ENCODE data around the gene LAGE3.
"Not testable (repeated sequence)": the region's sequence is repeated elsewhere in the genome, so short reads cannot be mapped to it uniquely, and the experiment has no call there.

LAGE3 gene

DNA sequence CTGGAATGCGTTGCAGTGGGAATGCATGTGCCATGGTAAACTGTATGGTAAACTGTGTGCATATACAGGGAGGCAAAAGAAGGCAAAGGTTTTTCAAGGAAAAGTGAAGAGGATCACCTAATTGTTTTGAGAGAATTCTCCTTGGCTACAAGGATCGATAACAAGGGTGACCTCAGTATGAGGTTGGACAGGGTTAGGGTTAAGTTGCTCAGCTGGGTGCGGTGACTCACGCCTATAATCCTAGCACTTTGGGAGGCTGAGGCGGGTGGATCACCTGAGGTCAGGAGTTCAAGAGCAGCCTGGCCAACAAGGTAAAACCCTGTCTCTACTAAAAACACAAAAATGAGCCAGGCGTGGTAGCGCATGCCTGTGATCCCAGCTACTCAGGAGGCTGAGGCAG lies 22.3 kb upstream of the LAGE3 start:
- DNase-seq = not testable (repeated sequence)

- not testable (repeated sequence) for DNase-seq
Measured at GRCh38 chrX:154496591-154497137, 17.6 kb upstream of the LAGE3 start.

- no peak for DNase-seq
Measured at GRCh38 chrX:154495472-154495922, 16.4 kb upstream of the LAGE3 start.

DNA sequence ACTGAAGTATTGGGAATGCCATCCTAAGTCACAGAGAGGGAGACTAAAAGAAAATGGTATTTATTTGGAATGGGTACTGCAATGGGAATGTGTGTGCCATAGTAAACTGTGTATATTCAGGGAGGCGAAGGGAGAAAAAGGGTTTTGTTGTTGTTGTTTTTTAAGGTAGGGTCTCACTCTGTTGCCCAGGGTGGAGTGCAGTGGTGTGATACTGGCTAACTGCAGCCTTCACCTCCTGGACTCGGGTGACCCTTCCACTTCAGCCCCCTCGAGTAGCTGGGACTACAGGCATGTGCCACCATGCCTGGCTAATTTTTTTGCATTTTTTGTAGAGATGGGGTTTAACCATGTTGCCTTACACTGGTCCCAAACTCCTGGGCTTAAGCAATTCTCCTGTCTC lies 15.6 kb upstream of the LAGE3 start:
- no peak for DNase-seq

GRCh38 chrX:154490414-154491083 lies 11.5 kb upstream of the LAGE3 start, which contains the start of gene SLC10A3:
TSS of gene SLC10A3 (minus strand) at chrX:154490629. CDS start at chrX:154488940, 1,689 bp downstream.
- peak; percentile 95 for DNase-seq

DNA sequence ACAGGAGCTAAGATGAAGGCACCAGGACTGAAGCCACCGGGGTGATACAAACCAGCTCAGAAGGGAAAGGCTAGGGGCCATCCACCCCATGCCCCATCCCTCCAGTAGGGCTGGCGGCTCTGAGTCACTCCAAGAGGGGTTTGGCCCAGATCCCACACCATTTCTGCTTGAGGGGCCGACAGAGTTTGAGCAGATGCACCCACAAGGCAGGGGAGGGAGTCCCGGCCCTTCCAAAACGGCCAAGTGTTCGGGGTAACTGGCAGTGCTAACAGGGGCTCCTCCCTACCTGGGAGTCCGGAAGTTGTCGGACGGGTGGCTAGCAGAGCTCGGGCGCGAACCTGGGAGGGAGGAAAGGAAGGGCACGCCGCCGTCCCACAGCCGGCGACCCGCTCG lies 10.9 kb upstream of the LAGE3 start:
- DNase-seq = peak; percentile 34

GRCh38 chrX:154489182-154489581 lies 10.1 kb upstream of the LAGE3 start:
- no peak for DNase-seq

- DNase-seq = no peak
Measured at GRCh38 chrX:154488336-154489075, 9.4 kb upstream of the LAGE3 start.

DNA sequence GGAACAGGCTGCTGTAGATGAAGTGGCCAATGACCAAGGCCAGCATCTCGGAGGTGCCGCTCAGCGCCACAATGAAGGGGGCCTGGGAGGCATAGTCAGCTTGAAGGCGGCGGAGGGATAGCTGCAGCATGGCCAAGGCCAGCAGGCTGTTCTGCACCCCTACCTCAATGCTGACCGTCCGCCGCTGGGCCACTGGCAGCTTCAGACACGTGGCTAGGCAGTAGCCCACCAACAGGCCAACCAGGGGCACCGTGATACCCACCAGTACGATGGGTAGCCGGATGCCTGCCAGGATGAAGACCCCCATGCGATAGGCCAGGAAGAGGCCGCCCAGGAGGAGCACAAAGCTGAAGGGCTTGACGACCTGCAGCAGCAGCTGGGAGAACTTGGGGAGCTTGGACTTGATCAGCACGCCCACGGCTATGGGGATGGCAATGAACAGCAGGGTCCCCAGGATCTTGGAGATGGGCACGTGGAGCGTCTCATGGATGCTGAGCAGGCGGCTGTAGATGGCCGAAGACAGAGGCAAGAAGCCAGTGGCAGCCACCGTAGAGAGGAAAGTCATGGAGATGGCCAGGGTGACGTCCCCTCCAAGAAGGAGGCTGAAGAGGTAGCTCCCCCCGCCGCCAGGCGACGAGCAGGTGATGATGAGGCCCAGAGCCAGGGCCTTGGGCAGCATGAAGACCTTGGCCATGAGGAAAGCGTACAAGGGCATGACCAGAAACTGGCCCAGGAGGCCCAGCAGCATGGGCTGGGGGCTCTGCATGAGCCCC lies 8.6 kb upstream of the LAGE3 start:
- no peak for DNase-seq

DNA sequence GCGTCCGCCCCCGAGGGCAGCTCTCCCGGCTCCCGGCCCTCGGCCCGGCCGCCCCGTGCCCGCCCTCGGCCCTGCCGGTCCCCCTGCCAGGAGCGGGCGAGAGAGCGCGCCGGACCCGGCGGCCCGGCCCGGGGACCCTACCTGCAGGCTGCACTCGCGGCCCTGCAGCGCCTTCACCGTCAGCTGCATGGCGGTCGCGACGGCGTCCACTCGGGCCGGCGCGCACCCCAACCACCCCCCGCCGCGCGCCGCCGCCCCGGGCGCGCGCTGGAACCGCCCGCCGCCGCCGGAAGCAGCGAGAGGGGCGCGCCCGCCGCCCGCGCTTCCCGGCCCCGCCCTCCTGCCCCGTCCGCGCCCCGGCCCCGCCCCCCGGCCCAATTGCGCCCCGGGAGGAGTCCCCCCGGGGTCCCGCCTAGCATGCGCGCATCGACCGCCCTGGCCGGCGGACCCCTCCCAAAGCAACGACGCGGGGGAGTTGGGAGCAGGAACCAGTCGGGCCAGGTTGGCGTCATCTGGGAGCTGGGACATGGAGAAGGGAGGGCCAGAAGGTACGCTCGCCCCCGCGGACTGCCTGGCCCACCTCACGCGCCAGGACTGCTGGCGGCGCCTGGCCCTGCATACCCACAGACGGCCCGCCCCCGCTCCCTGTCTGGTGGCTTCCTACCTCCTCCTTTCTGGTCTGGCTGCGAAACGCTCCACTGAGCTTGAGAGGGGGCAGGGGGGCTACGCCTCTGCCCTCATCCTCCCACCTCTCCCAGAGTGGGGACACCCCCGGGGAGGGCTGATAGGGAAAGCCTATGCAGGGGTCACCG lies 7.5 kb upstream of the LAGE3 start, which contains the start of gene UBL4A:
UBL4A (minus strand) TSS at position 220 of the 812 bp plus-strand sequence; CDS start at position 189, 31 bp downstream.
- peak; percentile 63 for DNase-seq

DNA sequence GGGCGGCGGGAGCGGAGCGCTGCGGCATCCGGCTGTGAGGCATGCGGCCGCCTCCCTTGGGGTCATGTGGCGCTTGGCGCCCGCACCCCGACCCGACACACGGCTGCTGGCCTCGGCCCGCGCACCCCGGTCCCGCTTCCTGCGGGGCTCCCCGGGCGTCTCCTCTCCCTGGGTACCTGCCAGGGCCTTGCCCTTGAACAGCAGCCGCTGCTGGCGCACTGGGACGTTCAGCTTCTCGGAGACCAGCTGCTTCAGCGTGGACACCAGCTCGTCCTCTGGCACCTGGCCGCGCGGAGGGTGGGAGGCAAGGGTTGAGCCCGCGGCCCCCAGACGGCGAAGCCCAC lies 6.9 kb upstream of the LAGE3 start:
- peak; percentile 45 for DNase-seq

DNA sequence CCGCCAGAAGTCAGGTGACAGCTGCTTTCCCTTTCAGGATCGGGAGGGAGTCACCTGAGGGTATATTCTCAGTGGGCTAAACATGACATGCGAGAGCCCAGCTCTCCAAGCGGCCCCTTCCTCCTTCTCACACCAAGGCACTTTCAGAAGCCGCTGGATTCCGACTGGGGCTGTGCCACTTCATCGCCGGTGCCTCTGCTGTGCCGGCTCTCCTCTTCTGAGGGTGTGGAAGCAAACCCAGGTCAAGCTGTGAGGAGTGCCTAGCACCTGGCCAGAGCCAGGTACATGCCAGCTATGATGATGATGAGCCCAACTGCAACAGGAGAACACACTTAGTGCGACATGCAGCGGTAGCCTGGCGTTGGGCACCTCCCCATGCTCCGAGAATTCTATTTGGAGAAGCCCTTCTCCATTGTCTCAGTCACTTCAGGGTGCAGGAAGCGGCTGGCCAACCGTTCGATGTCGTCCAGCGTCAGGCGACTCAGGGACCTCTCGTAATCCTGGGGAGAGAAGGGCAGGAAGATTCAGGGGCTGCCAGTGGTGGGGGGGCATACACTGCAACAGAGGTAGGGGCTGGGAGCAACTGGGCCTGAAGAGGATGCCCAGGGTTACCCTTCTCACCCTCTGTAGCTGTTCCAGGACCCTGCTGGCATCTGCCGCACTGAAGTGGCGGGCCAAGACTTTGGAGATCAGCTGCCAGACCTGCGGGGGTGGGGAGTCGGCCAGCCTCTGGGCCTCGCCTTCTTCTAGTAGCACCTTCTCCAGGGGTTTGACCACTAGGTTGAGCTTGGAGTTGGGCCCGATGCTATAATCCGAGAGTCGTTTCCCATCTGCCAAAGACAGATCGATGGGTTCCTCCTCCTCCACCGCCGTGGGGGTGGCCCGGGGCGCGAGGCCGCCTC lies 6.3 kb upstream of the LAGE3 start:
- DNase-seq = no peak

DNA sequence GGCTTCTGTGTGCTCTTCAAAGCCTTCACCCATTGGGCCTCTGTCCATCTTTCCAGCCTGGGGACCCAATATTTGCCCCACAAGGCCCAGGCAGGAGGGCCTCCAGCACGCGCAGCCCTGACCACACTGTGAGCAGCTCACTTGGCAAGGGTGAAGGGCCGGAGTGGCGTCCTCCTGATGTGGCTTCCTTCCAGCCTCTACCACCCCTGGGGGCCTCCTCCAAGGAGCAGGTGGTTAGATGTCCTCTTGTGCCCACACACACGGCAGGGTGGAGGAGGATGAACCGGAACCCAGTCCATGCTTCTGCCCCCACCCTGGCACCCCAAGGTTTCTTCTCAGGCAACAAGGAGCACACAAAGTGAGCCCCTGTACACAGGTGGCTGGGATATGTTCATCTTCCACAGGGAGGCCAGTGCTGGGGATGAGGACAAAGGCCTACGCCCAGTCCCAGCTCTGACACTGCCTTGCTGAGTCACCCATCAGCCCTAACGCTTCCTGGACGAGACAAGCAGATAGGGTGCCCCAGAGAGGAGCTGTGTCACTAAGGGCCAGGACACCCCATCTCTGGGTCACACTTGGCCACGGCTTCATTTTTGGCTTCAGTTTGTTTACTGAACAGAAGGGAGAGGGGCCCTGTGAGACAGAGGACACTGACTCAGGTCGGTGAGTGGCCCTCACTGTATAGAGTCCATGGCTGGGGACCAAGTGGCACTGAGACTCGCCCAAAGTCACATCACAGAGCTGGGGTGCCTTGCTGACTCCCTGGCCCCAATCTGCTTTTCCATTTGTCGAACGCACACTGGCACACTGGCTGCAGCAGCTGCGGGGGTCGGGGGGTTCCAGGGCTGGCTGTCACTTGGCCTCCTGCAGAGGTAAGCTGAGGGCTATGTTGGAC lies 5.4 kb upstream of the LAGE3 start:
- no peak for DNase-seq

- DNase-seq = no peak
Measured at GRCh38 chrX:154483325-154483724, 4.2 kb upstream of the LAGE3 start.

DNA sequence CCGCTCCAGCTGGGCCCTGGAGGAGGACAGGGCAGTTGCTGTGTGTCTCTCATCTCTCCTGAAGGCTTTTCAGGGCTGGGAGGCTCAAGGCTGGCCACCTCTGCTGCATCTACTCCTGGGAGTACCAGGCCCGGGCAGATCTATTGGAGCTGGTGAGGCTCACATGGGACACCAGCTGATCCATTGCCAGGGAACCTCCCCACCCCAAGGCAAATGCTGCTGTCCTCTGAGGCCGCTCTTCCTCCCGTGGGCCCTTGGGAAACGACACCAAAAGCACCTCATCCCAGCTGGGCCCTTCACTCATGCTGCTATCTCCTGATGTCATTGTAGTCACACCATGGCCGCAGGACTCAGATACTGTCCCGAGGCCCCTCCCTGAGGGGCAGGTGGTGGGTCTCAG lies 3.7 kb upstream of the LAGE3 start:
- DNase-seq = no peak

GRCh38 chrX:154481911-154482601 lies 3.0 kb upstream of the LAGE3 start:
- no peak for DNase-seq

DNA sequence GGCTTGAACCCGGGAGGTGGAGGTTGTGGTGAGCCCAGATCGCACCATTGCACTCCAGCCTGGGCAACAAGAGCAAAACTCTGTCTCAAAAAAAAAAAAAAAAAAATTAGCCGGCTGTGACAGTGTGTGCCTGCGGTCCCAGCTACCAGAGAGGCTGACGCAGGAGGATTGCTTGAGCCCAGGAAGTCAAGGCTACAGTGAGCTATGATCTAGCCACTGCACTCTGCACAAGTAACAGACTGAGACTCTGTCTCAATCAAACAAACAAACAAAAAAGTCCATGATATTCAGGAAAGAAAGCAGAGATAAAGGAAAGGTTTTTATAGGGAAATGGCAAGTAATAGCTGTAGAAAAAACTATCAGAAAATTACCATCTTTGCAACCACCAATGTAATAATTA lies 2.1 kb upstream of the LAGE3 start:
- DNase-seq = no peak

GRCh38 chrX:154477891-154478477 lies 1.1 kb downstream of the LAGE3 start:
- DNase-seq = no peak

DNA sequence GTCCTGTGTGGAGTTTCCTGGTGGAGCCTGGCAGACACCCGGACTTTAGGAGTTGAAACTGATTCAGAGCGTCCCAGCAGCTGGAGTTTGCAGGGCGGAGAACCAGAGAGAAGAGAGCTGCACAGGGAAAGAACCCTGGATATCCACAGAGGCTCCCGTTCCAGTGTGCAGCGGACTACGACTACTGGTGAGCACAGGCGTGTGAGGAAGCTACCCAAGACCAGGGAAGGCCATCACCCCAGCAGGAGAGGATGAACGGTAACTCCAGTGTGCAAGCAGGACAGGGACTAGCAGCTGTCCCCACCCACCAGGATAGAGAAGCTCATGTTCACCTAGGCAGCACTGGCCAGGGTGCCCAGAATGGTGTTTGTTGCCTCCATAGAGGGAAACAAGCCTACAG lies 2.3 kb downstream of the LAGE3 start:
- DNase-seq = no peak

Measured in right hindlimb (tissue), 1 donor.